ENCODE data around the gene HTR3B. TPM values are rescaled to one million over a fixed set of nuclear protein-coding genes. Genes with fewer than 3 reads are reported as not detected.

The HTR3B gene
- polyA plus RNA-seq, 1 of the 3 experiments (the other 2 are of a cell fraction) = not detected

DNA sequence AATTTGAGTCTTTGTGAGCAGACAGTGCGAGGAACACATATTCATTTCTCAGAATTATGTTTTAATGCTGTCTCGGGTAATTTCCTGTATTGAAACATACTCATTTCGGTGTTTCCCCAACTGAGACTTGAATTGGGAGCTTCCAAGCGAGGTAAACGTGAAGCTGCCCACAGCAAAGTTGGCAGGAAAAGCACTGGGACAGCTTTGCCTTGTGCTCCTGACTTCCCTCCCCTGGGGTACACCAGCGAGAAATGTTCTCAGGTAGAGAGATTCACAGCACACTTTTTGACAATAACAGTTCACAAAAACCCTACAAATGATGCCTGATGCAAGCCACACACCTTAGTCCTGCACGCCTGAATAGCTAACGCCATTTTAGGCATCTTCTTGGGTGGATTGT, 3.1 kb downstream of the HTR3B start:
- Histone ChIP-seq H3K9me3 (no peaks in the 10 kb centered on the region), H2AFZ (ENCODE audit: low read depth) (no peak overlapping the region), H4K20me1 (ENCODE audit: insufficient read depth) (no peaks in the 10 kb centered on the region), H3K27me3 (ENCODE audit: insufficient read depth) (no peaks in the 10 kb centered on the region; the same call in 1 of the 2 replicates), H3K79me2 (ENCODE audit: insufficient read depth) (no peaks in the 10 kb centered on the region), H3F3A (replicated peaks; ENCODE audit: insufficient read depth) (no peaks in the 10 kb centered on the region), H3K4me3 (ENCODE audit: low read depth in 2 of 2, low read length in 1 of 2) (no peak overlapping the region), H3K4me1 (ENCODE audit: control insufficient read depth in 1 of 2, insufficient read depth in 2 of 2, low read depth in 1 of 2, low read length in 1 of 2) (no peaks in the 10 kb centered on the region; a peak in 2 of 4 replicates), H3K9ac (no peak overlapping the region), H3K27ac (ENCODE audit: low read depth in 2 of 2, low read length in 1 of 2) (no peak overlapping the region), H3K9me2 (no peaks in the 10 kb centered on the region), H3K4me2 (no peak overlapping the region), H3K36me3 (replicated peaks in 1 of 2; ENCODE audit: control insufficient read depth in 1 of 2, insufficient read depth in 2 of 2, low read length in 1 of 2) (no peaks in the 10 kb centered on the region)
- WGBS (ENCODE audit: low lambda C conversion rate) = 36% methylated on average over 8 of the region's 8 CpGs
- POLR2A ChIA-PET = no interaction called here
- TF ChIP-seq NFIC (IDR thresholded peaks at IDR 0.05; ENCODE audit: borderline replicate concordance) (no peak), FOSL2 (IDR thresholded peaks at IDR 0.05; ENCODE audit: borderline replicate concordance, low read depth) (no peak), EZH2phosphoT487 (IDR thresholded peaks at IDR 0.05; ENCODE audit: borderline replicate concordance, low read depth) (no peak), SMC3 (IDR thresholded peaks at IDR 0.05; ENCODE audit: low read depth, low read length) (no peak), NRF1 (IDR thresholded peaks at IDR 0.05; ENCODE audit: low read depth, low read length) (no peak), RXRA (IDR thresholded peaks at IDR 0.05; ENCODE audit: borderline replicate concordance, low read depth) (no peak), ELF1 (IDR thresholded peaks at IDR 0.05) (no peak), RFX5 (IDR thresholded peaks at IDR 0.05; ENCODE audit: low read length) (no peak)
- TF ChIP-seq, protein P1, sequence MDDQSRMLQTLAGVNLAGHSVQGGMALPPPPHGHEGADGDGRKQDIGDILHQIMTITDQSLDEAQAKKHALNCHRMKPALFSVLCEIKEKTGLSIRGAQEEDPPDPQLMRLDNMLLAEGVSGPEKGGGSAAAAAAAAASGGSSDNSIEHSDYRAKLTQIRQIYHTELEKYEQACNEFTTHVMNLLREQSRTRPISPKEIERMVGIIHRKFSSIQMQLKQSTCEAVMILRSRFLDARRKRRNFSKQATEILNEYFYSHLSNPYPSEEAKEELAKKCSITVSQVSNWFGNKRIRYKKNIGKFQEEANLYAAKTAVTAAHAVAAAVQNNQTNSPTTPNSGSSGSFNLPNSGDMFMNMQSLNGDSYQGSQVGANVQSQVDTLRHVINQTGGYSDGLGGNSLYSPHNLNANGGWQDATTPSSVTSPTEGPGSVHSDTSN (IDR thresholded peaks at IDR 0.05) = no peak
- DNase-seq = no peak
- CTCF ChIA-PET = interaction anchor here (1.2 to 6.4 kb wide), 5 partner anchors 10 to 354 kb away, joined by 3 to 61 read pairs (median 17); no protein-coding TSS in a partner anchor

DNA sequence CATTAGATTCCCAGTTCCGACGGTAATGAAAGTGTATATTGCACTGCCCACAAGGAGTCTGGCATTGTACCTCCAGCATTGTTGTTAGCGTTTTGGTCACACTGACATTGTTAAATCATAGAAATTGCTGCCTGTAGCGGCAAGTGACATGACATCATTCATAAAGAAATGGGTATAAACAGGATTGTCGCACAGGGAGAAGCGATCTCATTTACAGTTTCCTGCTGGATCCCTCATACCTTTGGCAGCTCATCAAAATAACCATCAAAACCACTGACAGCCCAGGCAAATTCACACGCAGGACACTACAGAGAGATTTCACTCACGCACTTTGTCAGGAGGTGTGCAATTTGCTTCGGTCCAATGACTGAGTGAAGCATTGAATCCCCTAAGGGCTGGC, 3.5 kb downstream of the HTR3B start:
- no peaks in the 10 kb centered on the region for H3K9me2 ChIP-seq
- no peak overlapping the region for H3K9ac ChIP-seq
- no peak overlapping the region for H2AFZ ChIP-seq (ENCODE audit: low read depth)
- WGBS (ENCODE audit: low lambda C conversion rate) = 56% methylated on average over 9 of the region's 9 CpGs
- H3K36me3 ChIP-seq (replicated peaks in 1 of 2; ENCODE audit: control insufficient read depth in 1 of 2, insufficient read depth in 2 of 2, low read length in 1 of 2) = no peaks in the 10 kb centered on the region
- no peaks in the 10 kb centered on the region for H3F3A ChIP-seq (replicated peaks; ENCODE audit: insufficient read depth)
- no peaks in the 10 kb centered on the region for H3K79me2 ChIP-seq (ENCODE audit: insufficient read depth)
- no peaks in the 10 kb centered on the region for H3K9me3 ChIP-seq
- ChIA-PET CTCF (interaction anchor here (5.1 to 6.4 kb wide), 3 partner anchors 12 to 353 kb away, joined by 17 to 61 read pairs (median 56); no protein-coding TSS in a partner anchor), POLR2A (no interaction called here)
- no peaks in the 10 kb centered on the region for H4K20me1 ChIP-seq (ENCODE audit: insufficient read depth)
- no peak overlapping the region for H3K4me3 ChIP-seq (ENCODE audit: low read depth in 2 of 2, low read length in 1 of 2)
- no peak for DNase-seq
- H3K27ac ChIP-seq (ENCODE audit: low read depth in 2 of 2, low read length in 1 of 2) = no peak overlapping the region
- H3K27me3 ChIP-seq (ENCODE audit: insufficient read depth) = no peaks in the 10 kb centered on the region; the same call in 1 of the 2 replicates
- H3K4me2 ChIP-seq = no peak overlapping the region
- no peaks in the 10 kb centered on the region; a peak in 2 of 4 replicates for H3K4me1 ChIP-seq (ENCODE audit: control insufficient read depth in 1 of 2, insufficient read depth in 2 of 2, low read depth in 1 of 2, low read length in 1 of 2)
- TF ChIP-seq, protein P2, sequence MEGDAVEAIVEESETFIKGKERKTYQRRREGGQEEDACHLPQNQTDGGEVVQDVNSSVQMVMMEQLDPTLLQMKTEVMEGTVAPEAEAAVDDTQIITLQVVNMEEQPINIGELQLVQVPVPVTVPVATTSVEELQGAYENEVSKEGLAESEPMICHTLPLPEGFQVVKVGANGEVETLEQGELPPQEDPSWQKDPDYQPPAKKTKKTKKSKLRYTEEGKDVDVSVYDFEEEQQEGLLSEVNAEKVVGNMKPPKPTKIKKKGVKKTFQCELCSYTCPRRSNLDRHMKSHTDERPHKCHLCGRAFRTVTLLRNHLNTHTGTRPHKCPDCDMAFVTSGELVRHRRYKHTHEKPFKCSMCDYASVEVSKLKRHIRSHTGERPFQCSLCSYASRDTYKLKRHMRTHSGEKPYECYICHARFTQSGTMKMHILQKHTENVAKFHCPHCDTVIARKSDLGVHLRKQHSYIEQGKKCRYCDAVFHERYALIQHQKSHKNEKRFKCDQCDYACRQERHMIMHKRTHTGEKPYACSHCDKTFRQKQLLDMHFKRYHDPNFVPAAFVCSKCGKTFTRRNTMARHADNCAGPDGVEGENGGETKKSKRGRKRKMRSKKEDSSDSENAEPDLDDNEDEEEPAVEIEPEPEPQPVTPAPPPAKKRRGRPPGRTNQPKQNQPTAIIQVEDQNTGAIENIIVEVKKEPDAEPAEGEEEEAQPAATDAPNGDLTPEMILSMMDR (IDR thresholded peaks at IDR 0.05) = no peak
- TF ChIP-seq RFX5 (IDR thresholded peaks at IDR 0.05; ENCODE audit: low read length) (no peak), SMC3 (IDR thresholded peaks at IDR 0.05; ENCODE audit: low read depth, low read length) (no peak), RCOR1 (IDR thresholded peaks at IDR 0.05; ENCODE audit: low read length) (no peak), YY1 (IDR thresholded peaks at IDR 0.05; ENCODE audit: low read depth) (no peak), GATA2 (CRISPR knock-in tag; IDR thresholded peaks at IDR 0.05) (no peak), JUND (IDR thresholded peaks at IDR 0.05) (no peak), NFIC (IDR thresholded peaks at IDR 0.05; ENCODE audit: borderline replicate concordance) (no peak), EP300 (IDR thresholded peaks at IDR 0.05; ENCODE audit: borderline replicate concordance in 1 of 2, low read depth in 1 of 2, low read length in 1 of 2) (no peak)
- TF ChIP-seq, protein P3, sequence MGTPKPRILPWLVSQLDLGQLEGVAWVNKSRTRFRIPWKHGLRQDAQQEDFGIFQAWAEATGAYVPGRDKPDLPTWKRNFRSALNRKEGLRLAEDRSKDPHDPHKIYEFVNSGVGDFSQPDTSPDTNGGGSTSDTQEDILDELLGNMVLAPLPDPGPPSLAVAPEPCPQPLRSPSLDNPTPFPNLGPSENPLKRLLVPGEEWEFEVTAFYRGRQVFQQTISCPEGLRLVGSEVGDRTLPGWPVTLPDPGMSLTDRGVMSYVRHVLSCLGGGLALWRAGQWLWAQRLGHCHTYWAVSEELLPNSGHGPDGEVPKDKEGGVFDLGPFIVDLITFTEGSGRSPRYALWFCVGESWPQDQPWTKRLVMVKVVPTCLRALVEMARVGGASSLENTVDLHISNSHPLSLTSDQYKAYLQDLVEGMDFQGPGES (IDR thresholded peaks at IDR 0.05; ENCODE audit: low read depth, low read length) = no peak
- TF ChIP-seq, protein P1 (IDR thresholded peaks at IDR 0.05) = no peak
- TF ChIP-seq, protein P4, sequence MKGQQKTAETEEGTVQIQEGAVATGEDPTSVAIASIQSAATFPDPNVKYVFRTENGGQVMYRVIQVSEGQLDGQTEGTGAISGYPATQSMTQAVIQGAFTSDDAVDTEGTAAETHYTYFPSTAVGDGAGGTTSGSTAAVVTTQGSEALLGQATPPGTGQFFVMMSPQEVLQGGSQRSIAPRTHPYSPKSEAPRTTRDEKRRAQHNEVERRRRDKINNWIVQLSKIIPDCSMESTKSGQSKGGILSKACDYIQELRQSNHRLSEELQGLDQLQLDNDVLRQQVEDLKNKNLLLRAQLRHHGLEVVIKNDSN (IDR thresholded peaks at IDR 0.05; ENCODE audit: borderline replicate concordance, low read depth) = no peak
- TF ChIP-seq, protein P5, sequence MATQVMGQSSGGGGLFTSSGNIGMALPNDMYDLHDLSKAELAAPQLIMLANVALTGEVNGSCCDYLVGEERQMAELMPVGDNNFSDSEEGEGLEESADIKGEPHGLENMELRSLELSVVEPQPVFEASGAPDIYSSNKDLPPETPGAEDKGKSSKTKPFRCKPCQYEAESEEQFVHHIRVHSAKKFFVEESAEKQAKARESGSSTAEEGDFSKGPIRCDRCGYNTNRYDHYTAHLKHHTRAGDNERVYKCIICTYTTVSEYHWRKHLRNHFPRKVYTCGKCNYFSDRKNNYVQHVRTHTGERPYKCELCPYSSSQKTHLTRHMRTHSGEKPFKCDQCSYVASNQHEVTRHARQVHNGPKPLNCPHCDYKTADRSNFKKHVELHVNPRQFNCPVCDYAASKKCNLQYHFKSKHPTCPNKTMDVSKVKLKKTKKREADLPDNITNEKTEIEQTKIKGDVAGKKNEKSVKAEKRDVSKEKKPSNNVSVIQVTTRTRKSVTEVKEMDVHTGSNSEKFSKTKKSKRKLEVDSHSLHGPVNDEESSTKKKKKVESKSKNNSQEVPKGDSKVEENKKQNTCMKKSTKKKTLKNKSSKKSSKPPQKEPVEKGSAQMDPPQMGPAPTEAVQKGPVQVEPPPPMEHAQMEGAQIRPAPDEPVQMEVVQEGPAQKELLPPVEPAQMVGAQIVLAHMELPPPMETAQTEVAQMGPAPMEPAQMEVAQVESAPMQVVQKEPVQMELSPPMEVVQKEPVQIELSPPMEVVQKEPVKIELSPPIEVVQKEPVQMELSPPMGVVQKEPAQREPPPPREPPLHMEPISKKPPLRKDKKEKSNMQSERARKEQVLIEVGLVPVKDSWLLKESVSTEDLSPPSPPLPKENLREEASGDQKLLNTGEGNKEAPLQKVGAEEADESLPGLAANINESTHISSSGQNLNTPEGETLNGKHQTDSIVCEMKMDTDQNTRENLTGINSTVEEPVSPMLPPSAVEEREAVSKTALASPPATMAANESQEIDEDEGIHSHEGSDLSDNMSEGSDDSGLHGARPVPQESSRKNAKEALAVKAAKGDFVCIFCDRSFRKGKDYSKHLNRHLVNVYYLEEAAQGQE (IDR thresholded peaks at IDR 0.05; ENCODE audit: low read depth, low read length) = no peak
